ENCODE results near the gene IQCK. TPM values are rescaled to one million over a fixed set of nuclear protein-coding genes. Genes with fewer than 3 reads are reported as not detected.

IQCK gene
- polyA plus RNA-seq, 1 experiment: 4.5 TPM

DNA sequence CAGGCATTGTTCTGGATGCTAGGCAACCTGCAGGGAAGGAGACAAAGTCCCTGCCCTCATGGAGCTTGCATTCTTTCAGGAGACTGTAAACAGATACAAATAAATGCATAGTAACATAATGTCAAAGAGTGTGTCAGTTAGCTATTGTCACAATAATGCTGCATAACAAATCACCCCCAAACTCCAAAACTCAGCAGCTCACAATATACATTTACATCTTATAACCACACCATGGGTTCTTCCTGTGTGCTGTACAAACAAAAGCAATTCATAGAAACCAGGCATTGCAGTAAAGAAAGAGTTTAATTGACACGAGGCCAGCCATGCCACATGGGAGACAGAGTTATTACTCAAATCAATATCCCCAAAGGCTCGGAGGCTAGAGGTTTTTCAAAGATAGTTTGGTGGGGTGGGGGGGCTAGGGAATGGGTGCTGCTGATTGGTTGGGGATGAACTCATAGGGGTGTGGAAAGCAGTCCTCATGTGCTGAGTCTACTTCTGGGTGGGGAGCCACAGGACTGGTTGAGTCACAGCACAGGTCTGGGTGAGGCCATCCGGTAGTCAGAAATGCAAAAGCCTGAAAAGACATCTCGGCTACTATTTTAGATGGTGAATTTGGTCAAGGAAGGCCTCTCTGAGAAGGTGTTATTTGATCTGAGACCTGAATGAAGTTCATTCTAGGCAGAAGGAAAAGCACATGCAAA, 87.5 kb downstream of the IQCK start:
- Histone ChIP-seq H3K36me3 (ENCODE audit: control insufficient read depth, insufficient read depth, low read length) (no peaks in the 10 kb centered on the region), H3K4me3 (ENCODE audit: low read depth, low read length) (no peak overlapping the region), H3K27me3 (ENCODE audit: control insufficient read depth, insufficient read depth, low read length) (no peaks in the 10 kb centered on the region)
- TF ChIP-seq, protein P1, sequence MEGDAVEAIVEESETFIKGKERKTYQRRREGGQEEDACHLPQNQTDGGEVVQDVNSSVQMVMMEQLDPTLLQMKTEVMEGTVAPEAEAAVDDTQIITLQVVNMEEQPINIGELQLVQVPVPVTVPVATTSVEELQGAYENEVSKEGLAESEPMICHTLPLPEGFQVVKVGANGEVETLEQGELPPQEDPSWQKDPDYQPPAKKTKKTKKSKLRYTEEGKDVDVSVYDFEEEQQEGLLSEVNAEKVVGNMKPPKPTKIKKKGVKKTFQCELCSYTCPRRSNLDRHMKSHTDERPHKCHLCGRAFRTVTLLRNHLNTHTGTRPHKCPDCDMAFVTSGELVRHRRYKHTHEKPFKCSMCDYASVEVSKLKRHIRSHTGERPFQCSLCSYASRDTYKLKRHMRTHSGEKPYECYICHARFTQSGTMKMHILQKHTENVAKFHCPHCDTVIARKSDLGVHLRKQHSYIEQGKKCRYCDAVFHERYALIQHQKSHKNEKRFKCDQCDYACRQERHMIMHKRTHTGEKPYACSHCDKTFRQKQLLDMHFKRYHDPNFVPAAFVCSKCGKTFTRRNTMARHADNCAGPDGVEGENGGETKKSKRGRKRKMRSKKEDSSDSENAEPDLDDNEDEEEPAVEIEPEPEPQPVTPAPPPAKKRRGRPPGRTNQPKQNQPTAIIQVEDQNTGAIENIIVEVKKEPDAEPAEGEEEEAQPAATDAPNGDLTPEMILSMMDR (IDR thresholded peaks at IDR 0.05; ENCODE audit: insufficient read depth, low read depth, low read length): no peak
- POLR2A ChIA-PET: no interaction called here
- CTCF ChIA-PET: no interaction called here
- no peak for DNase-seq (ENCODE audit: low read depth)

GRCh38 chr16:19808061-19808641, 90.1 kb downstream of the IQCK start:
- POLR2A ChIA-PET: no interaction called here
- Histone ChIP-seq H3K4me3 (ENCODE audit: low read depth, low read length) (no peak overlapping the region), H3K27me3 (ENCODE audit: control insufficient read depth, insufficient read depth, low read length) (no peaks in the 10 kb centered on the region), H3K36me3 (ENCODE audit: control insufficient read depth, insufficient read depth, low read length) (no peaks in the 10 kb centered on the region)
- CTCF ChIA-PET: no interaction called here
- no peak for DNase-seq (ENCODE audit: low read depth)
- TF ChIP-seq, protein P1 (IDR thresholded peaks at IDR 0.05; ENCODE audit: insufficient read depth, low read depth, low read length): no peak

GRCh38 chr16:19809121-19809635, 91.1 kb downstream of the IQCK start:
- CTCF ChIA-PET: no interaction called here
- no peak overlapping the region for H3K4me3 ChIP-seq (ENCODE audit: low read depth, low read length)
- POLR2A ChIA-PET: no interaction called here
- no peaks in the 10 kb centered on the region for H3K36me3 ChIP-seq (ENCODE audit: control insufficient read depth, insufficient read depth, low read length)
- TF ChIP-seq, protein P1 (IDR thresholded peaks at IDR 0.05; ENCODE audit: insufficient read depth, low read depth, low read length): no peak
- H3K27me3 ChIP-seq (ENCODE audit: control insufficient read depth, insufficient read depth, low read length): no peaks in the 10 kb centered on the region
- no peak for DNase-seq (ENCODE audit: low read depth)

DNA sequence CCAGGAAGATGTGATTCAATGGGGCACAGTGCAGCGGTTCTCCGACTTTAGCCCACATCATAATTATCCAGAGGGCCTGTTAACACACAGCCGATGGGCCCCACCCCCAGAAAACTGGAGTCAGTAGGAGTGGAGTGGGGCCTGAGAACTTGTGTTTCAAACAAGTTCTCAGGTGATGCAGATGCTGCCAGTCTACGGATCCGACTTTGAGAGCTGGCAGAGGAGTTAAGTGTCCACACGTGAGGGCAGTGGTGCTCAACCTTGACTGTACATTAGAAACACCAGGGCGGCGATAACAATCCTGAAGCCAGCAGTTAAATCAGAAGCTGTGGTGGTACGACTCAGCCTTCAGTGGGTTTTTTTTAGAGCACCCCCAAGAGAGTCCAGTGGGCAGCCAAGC, 91.6 kb downstream of the IQCK start:
- ChIA-PET POLR2A (no interaction called here), CTCF (no interaction called here)
- Histone ChIP-seq H3K36me3 (ENCODE audit: control insufficient read depth, insufficient read depth, low read length) (no peaks in the 10 kb centered on the region), H3K4me3 (ENCODE audit: low read depth, low read length) (no peak overlapping the region), H3K27me3 (ENCODE audit: control insufficient read depth, insufficient read depth, low read length) (no peaks in the 10 kb centered on the region)
- DNase-seq (ENCODE audit: low read depth): no peak
- TF ChIP-seq, protein P1 (IDR thresholded peaks at IDR 0.05; ENCODE audit: insufficient read depth, low read depth, low read length): no peak

GRCh38 chr16:19810817-19811731, 93.0 kb downstream of the IQCK start:
- CTCF ChIA-PET: interaction anchor here (0.7 kb wide), 1 partner anchor 35 kb away, joined by 3 read pairs; no protein-coding TSS in a partner anchor
- DNase-seq (ENCODE audit: low read depth): peak; percentile 37
- TF ChIP-seq, protein P1 (IDR thresholded peaks at IDR 0.05; ENCODE audit: insufficient read depth, low read depth, low read length): no peak
- Histone ChIP-seq H3K36me3 (ENCODE audit: control insufficient read depth, insufficient read depth, low read length) (no peaks in the 10 kb centered on the region), H3K27me3 (ENCODE audit: control insufficient read depth, insufficient read depth, low read length) (no peaks in the 10 kb centered on the region), H3K4me3 (ENCODE audit: low read depth, low read length) (no peak overlapping the region)
- POLR2A ChIA-PET: no interaction called here

Measured in BJ (cell line).